ENCODE results near the gene ACAP1. TPM values are rescaled to one million over a fixed set of nuclear protein-coding genes. Genes with fewer than 3 reads are reported as not detected.
A peak's percentile ranks its signal among the peaks of the same experiment; 100 is the strongest.

Gene ACAP1
- total RNA-seq, 6 donors from 2014 or later: 8.5 to 114 (median 22.8) TPM

DNA sequence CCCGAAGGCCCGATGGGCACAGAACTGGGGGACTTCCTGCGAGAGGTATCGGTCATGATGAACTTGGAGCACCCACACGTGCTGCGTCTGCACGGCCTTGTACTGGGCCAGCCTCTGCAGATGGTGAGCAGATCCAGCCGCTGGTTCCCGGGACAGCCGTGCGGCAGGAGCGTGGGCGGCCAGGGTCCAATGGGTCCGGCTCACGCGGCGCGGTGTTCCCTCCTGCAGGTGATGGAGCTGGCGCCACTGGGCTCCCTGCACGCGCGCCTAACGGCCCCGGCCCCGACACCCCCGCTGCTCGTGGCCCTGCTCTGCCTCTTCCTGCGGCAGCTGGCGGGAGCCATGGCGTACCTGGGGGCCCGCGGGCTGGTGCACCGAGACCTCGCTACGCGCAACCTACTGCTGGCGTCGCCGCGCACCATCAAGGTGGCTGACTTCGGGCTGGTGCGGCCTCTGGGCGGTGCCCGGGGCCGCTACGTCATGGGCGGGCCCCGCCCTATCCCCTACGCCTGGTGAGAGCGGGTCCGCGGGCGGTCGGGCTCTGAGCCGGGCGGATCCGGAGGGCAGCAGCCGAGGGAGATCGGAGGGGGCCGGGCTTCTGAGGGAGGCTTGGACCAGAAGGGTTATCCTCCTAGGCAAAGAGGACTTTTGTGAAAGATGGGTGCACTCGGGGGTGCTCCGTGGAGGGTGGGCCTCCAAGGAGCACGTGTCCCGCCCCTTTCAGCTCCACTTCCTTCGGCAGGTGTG is 47.6 kb downstream of the ACAP1 start:
- ATAC-seq (ENCODE audit: low FRiP score in 2 of 2) (peak in 1 of 2 donors; percentile 81), DNase-seq (peak in 1 of 2 donors; percentile 92)
- TF ChIP-seq, protein P1, sequence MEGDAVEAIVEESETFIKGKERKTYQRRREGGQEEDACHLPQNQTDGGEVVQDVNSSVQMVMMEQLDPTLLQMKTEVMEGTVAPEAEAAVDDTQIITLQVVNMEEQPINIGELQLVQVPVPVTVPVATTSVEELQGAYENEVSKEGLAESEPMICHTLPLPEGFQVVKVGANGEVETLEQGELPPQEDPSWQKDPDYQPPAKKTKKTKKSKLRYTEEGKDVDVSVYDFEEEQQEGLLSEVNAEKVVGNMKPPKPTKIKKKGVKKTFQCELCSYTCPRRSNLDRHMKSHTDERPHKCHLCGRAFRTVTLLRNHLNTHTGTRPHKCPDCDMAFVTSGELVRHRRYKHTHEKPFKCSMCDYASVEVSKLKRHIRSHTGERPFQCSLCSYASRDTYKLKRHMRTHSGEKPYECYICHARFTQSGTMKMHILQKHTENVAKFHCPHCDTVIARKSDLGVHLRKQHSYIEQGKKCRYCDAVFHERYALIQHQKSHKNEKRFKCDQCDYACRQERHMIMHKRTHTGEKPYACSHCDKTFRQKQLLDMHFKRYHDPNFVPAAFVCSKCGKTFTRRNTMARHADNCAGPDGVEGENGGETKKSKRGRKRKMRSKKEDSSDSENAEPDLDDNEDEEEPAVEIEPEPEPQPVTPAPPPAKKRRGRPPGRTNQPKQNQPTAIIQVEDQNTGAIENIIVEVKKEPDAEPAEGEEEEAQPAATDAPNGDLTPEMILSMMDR (IDR thresholded peaks at IDR 0.05): no peak
- TF ChIP-seq EP300 (IDR thresholded peaks at IDR 0.05) (no peak), POLR2AphosphoS5 (IDR thresholded peaks at IDR 0.05) (no peak)
- Histone ChIP-seq H3K4me3 (peak overlapping the region; percentile 25 to 50 (median 40)), H3K27me3 (peaks cover 0 to 2% (median 0%) of the 10 kb centered on the region in 4 donors), H3K36me3 (peaks cover 0 to 30% (median 12%) of the 10 kb centered on the region in 4 donors), H3K9me3 (no peaks in the 10 kb centered on the region), H3K4me1 (peaks cover 23 to 33% (median 28%) of the 10 kb centered on the region in 4 donors), H3K27ac (peak overlapping the region in 3 of 4 donors; percentile 25 to 63 (median 34))
- WGBS, 2 donors: 29 to 37% methylated on average over 37 of the region's 65 CpGs

DNA sequence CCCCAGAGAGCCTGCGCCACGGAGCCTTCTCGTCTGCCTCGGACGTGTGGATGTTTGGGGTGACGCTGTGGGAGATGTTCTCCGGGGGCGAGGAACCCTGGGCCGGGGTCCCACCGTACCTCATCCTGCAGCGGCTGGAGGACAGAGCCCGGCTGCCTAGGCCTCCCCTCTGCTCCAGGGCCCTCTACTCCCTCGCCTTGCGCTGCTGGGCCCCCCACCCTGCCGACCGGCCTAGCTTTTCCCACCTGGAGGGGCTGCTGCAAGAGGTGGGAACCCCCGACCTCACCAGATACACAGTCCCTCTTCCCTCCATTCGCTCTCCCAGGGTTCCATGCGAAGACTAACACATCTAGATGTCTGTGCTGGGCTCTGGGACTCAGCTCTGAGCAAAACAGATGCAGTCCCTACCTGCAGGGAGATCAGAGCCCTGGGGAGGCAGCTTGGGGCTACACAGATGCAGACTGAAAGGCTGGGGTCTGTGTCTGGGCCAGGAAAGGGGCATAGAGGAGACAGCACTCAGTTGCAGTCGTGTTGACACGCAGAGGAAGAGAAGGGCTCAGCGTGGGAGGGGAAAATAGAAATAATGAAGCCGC is 48.3 kb downstream of the ACAP1 start:
- Histone ChIP-seq H3K27me3 (peaks cover 0 to 2% (median 0%) of the 10 kb centered on the region in 4 donors), H3K9me3 (no peaks in the 10 kb centered on the region), H3K27ac (peak overlapping the region in 3 of 4 donors; percentile 25 to 63 (median 34)), H3K36me3 (peaks cover 0 to 36% (median 18%) of the 10 kb centered on the region in 4 donors), H3K4me3 (peak overlapping the region in 3 of 4 donors; percentile 35 to 50 (median 46)), H3K4me1 (peaks cover 23 to 33% (median 28%) of the 10 kb centered on the region in 4 donors)
- ATAC-seq (ENCODE audit: low FRiP score in 2 of 2): no peak
- WGBS, 2 donors: 65 to 68% methylated on average over 20 to 23 of the region's 23 CpGs
- TF ChIP-seq, protein P1 (IDR thresholded peaks at IDR 0.05): no peak
- no peak for TF ChIP-seq POLR2AphosphoS5 (IDR thresholded peaks at IDR 0.05)
- no peak for TF ChIP-seq EP300 (IDR thresholded peaks at IDR 0.05)
- TF ChIP-seq POLR2A (IDR thresholded peaks at IDR 0.05): no peak
- peak in 1 of 2 donors; percentile 73 for DNase-seq

DNA sequence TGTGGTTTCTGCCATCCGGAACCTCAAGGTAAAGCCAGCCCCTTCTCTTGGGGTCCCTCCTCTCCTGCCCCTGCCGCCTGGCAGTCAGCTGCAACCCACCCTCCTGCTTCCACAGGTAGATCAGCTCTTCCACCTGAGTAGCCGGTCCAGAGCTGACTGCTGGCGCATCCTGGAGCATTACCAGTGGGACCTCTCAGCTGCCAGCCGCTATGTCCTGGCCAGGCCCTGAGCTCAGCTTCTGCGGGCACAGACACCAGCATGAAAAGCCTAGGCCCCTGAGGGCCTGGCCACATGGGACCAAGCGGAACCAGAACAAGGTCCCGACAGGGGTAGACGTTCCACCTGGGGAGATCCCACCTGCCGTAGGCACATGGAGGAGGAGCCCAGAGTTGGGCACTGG is 52.5 kb downstream of the ACAP1 start:
- H3K36me3 ChIP-seq: peaks cover 0 to 50% (median 28%) of the 10 kb centered on the region in 4 donors
- TF ChIP-seq, protein P1 (IDR thresholded peaks at IDR 0.05): no peak
- TF ChIP-seq POLR2A (IDR thresholded peaks at IDR 0.05): no peak
- no peak for TF ChIP-seq EP300 (IDR thresholded peaks at IDR 0.05)
- no peak for TF ChIP-seq POLR2AphosphoS5 (IDR thresholded peaks at IDR 0.05)
- no peak overlapping the region for H3K4me3 ChIP-seq
- peak in 1 of 2 donors; percentile 32 for DNase-seq
- H3K27ac ChIP-seq: no peak overlapping the region
- peaks cover 11 to 30% (median 18%) of the 10 kb centered on the region in 4 donors for H3K4me1 ChIP-seq
- ATAC-seq (ENCODE audit: low FRiP score in 2 of 2): no peak
- no peaks in the 10 kb centered on the region for H3K27me3 ChIP-seq
- 79 to 91% methylated on average over 2 to 9 of the region's 10 CpGs for WGBS, 2 donors
- no peaks in the 10 kb centered on the region for H3K9me3 ChIP-seq

DNA sequence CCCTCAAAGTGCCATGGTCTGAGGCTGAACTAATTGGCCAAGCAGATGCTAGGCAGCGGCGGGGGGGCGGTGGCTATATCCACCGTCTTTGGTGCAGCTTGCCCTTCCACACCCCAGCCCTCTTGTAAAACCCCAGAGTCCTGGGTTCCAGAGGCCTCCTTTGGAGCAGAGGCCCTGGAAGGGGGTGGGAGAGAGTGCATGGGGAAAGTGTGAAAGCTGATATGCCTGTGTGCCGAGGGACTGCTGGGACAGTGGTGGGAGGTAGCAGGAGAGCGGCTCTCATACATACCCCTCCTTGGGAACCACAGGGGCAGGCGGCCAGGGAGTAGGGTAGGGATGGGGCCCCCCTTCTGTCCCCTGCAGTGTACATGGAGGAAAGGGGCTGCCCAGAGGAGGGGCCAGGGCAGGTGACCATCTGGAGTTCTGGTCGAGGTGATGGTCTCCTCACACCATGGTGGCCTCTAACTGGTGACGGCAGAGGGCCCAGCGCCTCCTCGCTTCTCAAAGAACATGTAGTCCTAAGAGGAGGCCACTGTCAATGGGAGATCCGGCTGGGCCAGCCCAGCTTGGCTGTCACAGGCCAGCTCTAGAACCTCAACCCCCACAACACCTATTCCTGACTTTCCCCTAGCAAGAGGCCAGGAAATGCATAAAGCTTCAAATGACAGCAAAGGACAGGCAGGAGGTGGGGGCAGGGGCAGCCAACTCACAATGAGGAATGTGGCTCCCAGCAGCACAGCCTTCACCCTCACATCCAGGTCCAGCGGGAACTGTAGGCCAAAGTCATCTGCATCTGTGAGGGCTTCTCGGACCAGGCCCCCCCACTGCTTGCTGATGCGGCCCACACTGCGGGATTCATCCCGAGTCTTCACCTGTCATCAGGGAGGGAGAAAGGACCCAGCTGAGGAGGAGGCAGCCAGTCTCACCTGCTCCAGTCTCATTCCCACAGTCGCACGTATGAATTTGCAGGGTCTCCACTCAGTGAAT is 53.9 kb downstream of the ACAP1 start:
- WGBS, 2 donors: 95 to 98% methylated on average over 14 to 19 of the region's 19 CpGs
- peaks cover 0 to 43% (median 28%) of the 10 kb centered on the region in 4 donors for H3K36me3 ChIP-seq
- no peak for TF ChIP-seq EP300 (IDR thresholded peaks at IDR 0.05)
- TF ChIP-seq, protein P1 (IDR thresholded peaks at IDR 0.05): no peak
- no peak for TF ChIP-seq POLR2A (IDR thresholded peaks at IDR 0.05)
- TF ChIP-seq POLR2AphosphoS5 (IDR thresholded peaks at IDR 0.05): no peak
- DNase-seq: no peak
- no peaks in the 10 kb centered on the region for H3K9me3 ChIP-seq
- H3K27ac ChIP-seq: peak overlapping the region in 1 of 4 donors; percentile 50
- no peaks in the 10 kb centered on the region for H3K27me3 ChIP-seq
- peaks cover 12 to 29% (median 21%) of the 10 kb centered on the region in 4 donors for H3K4me1 ChIP-seq
- no peak overlapping the region for H3K4me3 ChIP-seq
- no peak for ATAC-seq (ENCODE audit: low FRiP score in 2 of 2)

Measured in upper lobe of left lung (tissue), 6 donors.